Esophagus squamous epithelium (tissue), 4 donors: Measurements from ENCODE around the gene SPOCD1.

Experiments used
- CTCF ChIP-seq, 6 experiments: fragments of 450-650 bp in 4 of 6; fragments of 200-600 bp in 2 of 6; sonication (generic) in 2 of 6; IDR thresholded peaks; one replicate each; pipeline ENCODE4 v1.5.1; 2016 to 2019; ENCODE audit warnings: antibody characterized with exemption in 6 of 6, mild to moderate bottlenecking in 4 of 6, moderate library complexity in 4 of 6
- POLR2A ChIP-seq, 4 donors: fragments of 450-650 bp; IDR thresholded peaks; one replicate each; pipeline ENCODE4 v1.6.1; 2017; ENCODE audit warnings: antibody characterized with exemption in 4 of 4, mild to moderate bottlenecking in 4 of 4, moderate library complexity in 3 of 4

DNA sequence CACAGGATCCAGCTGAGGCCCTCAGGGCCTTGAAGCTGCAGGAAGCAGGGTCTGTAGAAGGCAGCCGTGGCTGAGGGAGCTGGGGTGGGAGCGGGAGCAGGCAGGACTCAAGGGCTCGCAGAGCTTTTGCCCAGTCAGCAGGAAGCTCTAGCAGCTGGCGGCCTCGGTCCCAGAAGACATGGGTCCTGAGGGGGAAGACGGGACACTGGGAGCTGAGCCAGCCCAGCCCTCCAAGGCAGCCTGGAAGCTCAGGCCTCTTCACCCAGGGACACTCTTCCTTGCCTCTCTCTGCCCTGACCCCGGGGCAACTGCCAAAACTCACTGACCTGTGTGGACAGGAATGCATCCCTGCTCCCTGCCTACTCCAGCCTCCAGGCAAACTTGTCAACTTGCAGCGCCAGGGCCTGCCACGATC lies 60.6 kb downstream of the SPOCD1 start:
- TF ChIP-seq CTCF (IDR thresholded peaks at IDR 0.05) (no peak), POLR2A (IDR thresholded peaks at IDR 0.05) (no peak)
